HepG2 (cell line): ENCODE results near the gene RABGAP1L. TPM values are rescaled to one million over a fixed set of nuclear protein-coding genes. Genes with fewer than 3 reads are reported as not detected.

Experiments
- ATF7-NPFF ChIP-seq: sonication (generic); formaldehyde crosslinking; IDR thresholded peaks from 2 replicates; pipeline ENCODE4 v1.8.1; 2023; ENCODE audit warnings: mild to moderate bottlenecking, low read depth, missing genetic modification reagents, moderate library complexity
- BHLHE40 ChIP-seq: IDR thresholded peaks from 2 replicates; pipeline ENCODE4 v1.6.1; 2011; ENCODE audit warnings: low read length, improper control_type of control experiment
- KDM1A ChIP-seq: IDR thresholded peaks from 2 replicates; pipeline ENCODE4 v1.6.1; 2016; ENCODE audit warnings: missing compliant biosample characterization
- KDM5B ChIP-seq: sonication (generic); formaldehyde crosslinking; IDR thresholded peaks from 2 replicates; pipeline ENCODE4 v1.4.0; 2020; ENCODE audit warnings: missing genetic modification reagents, mild to moderate bottlenecking, borderline replicate concordance
- NFATC3 ChIP-seq: sonication (generic); formaldehyde crosslinking; IDR thresholded peaks from 2 replicates; pipeline ENCODE4 v1.5.1; 2020; ENCODE audit warnings: mild to moderate bottlenecking, missing genetic modification reagents
- NFYC ChIP-seq: IDR thresholded peaks from 2 replicates; pipeline ENCODE4 v1.6.1; 2016; ENCODE audit warnings: missing genetic modification reagents, missing compliant biosample characterization
- NR2C2 ChIP-seq: sonication (generic); formaldehyde crosslinking; IDR thresholded peaks from 2 replicates; pipeline ENCODE4 v1.4.0; 2020; ENCODE audit warnings: missing genetic modification reagents, mild to moderate bottlenecking, moderate library complexity, borderline replicate concordance
- RFXANK ChIP-seq: IDR thresholded peaks from 2 replicates; pipeline ENCODE4 v1.6.1; 2016
- SPEN ChIP-seq: sonication (generic); formaldehyde crosslinking; IDR thresholded peaks from 2 replicates; pipeline ENCODE4 v1.5.1; 2020; ENCODE audit warnings: low read depth, mild to moderate bottlenecking, missing genetic modification reagents
- SRSF9 ChIP-seq: fragments of 200-400 bp; formaldehyde crosslinking; IDR thresholded peaks from 2 replicates; pipeline ENCODE4 v1.6.1; 2018; ENCODE audit warnings: borderline replicate concordance, mild to moderate bottlenecking, low read depth, low read length; ENCODE audit not compliant: insufficient read depth, poor library complexity, severe bottlenecking
- TBL1XR1 ChIP-seq: fragments of 150-350 bp; IDR thresholded peaks from 2 replicates; pipeline ENCODE4 v1.6.1; 2014; ENCODE audit warnings: borderline replicate concordance, low read length; ENCODE audit not compliant: partially characterized antibody
- TOE1 ChIP-seq: sonication (generic); formaldehyde crosslinking; IDR thresholded peaks from 2 replicates; pipeline ENCODE4 v1.4.0; 2020; ENCODE audit warnings: mild to moderate bottlenecking, missing genetic modification reagents
- TP53 ChIP-seq: sonication (generic); formaldehyde crosslinking; conservative IDR thresholded peaks from 2 replicates; pipeline ENCODE4 v1.4.0; 2020; ENCODE audit warnings: missing genetic modification reagents
- U2AF2 ChIP-seq: fragments of 200-400 bp; formaldehyde crosslinking; IDR thresholded peaks from 2 replicates; pipeline ENCODE4 v1.6.1; 2017; ENCODE audit warnings: low read depth, mild to moderate bottlenecking, low read length
- ZNF224 ChIP-seq: sonication (generic); formaldehyde crosslinking; IDR thresholded peaks from 2 replicates; pipeline ENCODE4 v1.5.0; 2020; ENCODE audit warnings: mild to moderate bottlenecking, missing genetic modification reagents
- ZNF552 ChIP-seq: sonication (generic); formaldehyde crosslinking; IDR thresholded peaks from 2 replicates; pipeline ENCODE4 v1.9.0; 2022; ENCODE audit warnings: missing genetic modification reagents, mild to moderate bottlenecking, borderline replicate concordance
- ZNF567 ChIP-seq: sonication (generic); formaldehyde crosslinking; IDR thresholded peaks from 2 replicates; pipeline ENCODE4 v1.8.1; 2023; ENCODE audit warnings: mild to moderate bottlenecking, missing genetic modification reagents, borderline replicate concordance
- ZNF7 ChIP-seq: IDR thresholded peaks from 2 replicates; pipeline ENCODE4 v1.6.1; 2016; ENCODE audit warnings: missing biosample characterization, missing genetic modification reagents
- polyA plus RNA-seq, 8 experiments: library from polyadenylated mRNA; depleted of rRNA in 3 of 8; stranded (reverse) in 7 of 8; unstranded in 1 of 8; fragments of >200 nt; fragmentation: Illumina TruSeq in 4 of 8; extraction: Trizol in 4 of 8; gene quantifications; 2 replicates each; pipeline versions ENCODE4 v1.2.1 to v1.2.3, GENCODE V29; 2011 to 2016; ENCODE audit warnings: low read depth in 4 of 8, missing spikeins in 1 of 8, mixed read lengths in 1 of 8; ENCODE audit not compliant: insufficient read depth in 1 of 8
- total RNA-seq, 5 experiments: library from RNA; depleted of rRNA; stranded (reverse); fragments of >200 nt; fragmentation: Illumina TruSeq; extraction: Trizol; gene quantifications; 2 replicates each; pipeline ENCODE4 v1.2.3, GENCODE V29; 2016; ENCODE audit warnings: low read depth in 1 of 5
- TF ChIP-seq, protein P1 (sequence below): sonication (generic); formaldehyde crosslinking; IDR thresholded peaks from 2 replicates; pipeline ENCODE4 v1.4.0; 2020; ENCODE audit warnings: missing genetic modification reagents, borderline replicate concordance
- TF ChIP-seq, protein P2 (sequence below): sonication (generic); formaldehyde crosslinking; IDR thresholded peaks from 2 replicates; pipeline ENCODE4 v1.4.0; 2020; ENCODE audit warnings: missing genetic modification reagents
- TF ChIP-seq, protein P3 (sequence below): sonication (generic); formaldehyde crosslinking; IDR thresholded peaks from 2 replicates; pipeline ENCODE4 v1.5.0; 2020; ENCODE audit warnings: missing genetic modification reagents

Gene RABGAP1L
- total and polyA plus RNA-seq, 2 of the 13 experiments (the other 11 are each of a cell fraction or from before 2014, with no cell fraction given), result 7.9 to 22.6 TPM

DNA sequence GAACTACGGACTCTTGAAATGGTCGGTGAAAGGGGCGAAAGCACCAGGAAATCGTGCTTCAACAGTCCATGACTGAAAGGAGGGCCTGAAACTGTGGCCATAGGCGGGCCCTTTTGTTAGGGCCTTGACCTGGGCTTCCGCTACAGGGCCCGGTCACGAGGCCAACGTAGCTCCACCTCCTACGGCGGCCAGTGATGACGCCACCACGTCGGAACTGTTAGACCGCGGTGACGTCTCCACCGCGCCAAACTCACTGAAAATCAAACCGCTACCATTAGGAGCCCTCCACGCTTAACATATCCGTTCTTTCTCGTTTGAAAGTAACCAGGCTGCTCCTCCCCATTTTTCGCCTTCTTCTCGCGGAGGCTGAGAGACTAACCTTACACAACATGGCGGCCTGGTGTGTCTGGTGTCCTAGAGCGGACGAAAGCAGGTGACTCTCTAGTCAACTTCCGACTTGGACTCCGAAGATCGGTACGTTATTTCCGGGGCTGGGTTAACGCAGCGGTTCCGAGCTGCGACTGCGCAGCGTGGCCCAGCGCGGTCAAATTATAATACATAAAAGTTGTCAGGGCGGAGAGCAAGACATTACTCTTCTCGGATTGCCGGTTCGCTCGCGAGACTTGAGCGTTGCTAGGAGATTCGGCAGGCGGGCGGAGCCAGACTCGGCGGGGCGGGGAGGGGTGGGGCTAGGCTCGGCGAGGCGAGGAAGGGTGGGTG, 840.1 kb downstream of the RABGAP1L start (continued):
- TF ChIP-seq NFATC3 (CRISPR knock-in tag) (no peak), ATF7-NPFF (CRISPR knock-in tag) (no peak), ZNF224 (peak; percentile 21; the same call in 1 of the 2 replicates), TP53 (CRISPR knock-in tag) (0 out of 2 replicates have a peak, but pooled peaks have one; percentile 5), ZNF7 (CRISPR knock-in tag) (peak; percentile 86), NR2C2 (CRISPR knock-in tag) (peak; percentile 91; the same call in 1 of the 2 replicates), SRSF9 (no peak), ZNF567 (peak; percentile 3; the same call in 1 of the 2 replicates), ZNF552 (CRISPR knock-in tag) (peak; percentile 75; the same call in 1 of the 2 replicates), U2AF2 (peak; percentile 31), TBL1XR1 (peak; percentile 69), KDM1A (CRISPR knock-in tag) (no peak; the same call in 1 of the 2 replicates), BHLHE40 (peak; percentile 27; the same call in 1 of the 2 replicates), SPEN (CRISPR knock-in tag) (peak; percentile 79; the same call in 1 of the 2 replicates), TOE1 (CRISPR knock-in tag) (no peak; the same call in 1 of the 2 replicates), NFYC (0 out of 2 replicates have a peak, but pooled peaks have one; percentile 26), KDM5B (CRISPR knock-in tag) (peak; percentile 14; the same call in 1 of the 2 replicates), RFXANK (CRISPR knock-in tag) (no peak; the same call in 1 of the 2 replicates)
- TF ChIP-seq, protein P1, sequence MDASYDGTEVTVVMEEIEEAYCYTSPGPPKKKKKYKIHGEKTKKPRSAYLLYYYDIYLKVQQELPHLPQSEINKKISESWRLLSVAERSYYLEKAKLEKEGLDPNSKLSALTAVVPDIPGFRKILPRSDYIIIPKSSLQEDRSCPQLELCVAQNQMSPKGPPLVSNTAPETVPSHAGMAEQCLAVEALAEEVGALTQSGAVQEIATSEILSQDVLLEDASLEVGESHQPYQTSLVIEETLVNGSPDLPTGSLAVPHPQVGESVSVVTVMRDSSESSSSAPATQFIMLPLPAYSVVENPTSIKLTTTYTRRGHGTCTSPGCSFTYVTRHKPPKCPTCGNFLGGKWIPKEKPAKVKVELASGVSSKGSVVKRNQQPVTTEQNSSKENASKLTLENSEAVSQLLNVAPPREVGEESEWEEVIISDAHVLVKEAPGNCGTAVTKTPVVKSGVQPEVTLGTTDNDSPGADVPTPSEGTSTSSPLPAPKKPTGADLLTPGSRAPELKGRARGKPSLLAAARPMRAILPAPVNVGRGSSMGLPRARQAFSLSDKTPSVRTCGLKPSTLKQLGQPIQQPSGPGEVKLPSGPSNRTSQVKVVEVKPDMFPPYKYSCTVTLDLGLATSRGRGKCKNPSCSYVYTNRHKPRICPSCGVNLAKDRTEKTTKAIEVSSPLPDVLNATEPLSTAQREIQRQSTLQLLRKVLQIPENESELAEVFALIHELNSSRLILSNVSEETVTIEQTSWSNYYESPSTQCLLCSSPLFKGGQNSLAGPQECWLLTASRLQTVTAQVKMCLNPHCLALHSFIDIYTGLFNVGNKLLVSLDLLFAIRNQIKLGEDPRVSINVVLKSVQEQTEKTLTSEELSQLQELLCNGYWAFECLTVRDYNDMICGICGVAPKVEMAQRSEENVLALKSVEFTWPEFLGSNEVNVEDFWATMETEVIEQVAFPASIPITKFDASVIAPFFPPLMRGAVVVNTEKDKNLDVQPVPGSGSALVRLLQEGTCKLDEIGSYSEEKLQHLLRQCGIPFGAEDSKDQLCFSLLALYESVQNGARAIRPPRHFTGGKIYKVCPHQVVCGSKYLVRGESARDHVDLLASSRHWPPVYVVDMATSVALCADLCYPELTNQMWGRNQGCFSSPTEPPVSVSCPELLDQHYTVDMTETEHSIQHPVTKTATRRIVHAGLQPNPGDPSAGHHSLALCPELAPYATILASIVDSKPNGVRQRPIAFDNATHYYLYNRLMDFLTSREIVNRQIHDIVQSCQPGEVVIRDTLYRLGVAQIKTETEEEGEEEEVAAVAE (CRISPR knock-in tag), result peak; percentile 78
- TF ChIP-seq, protein P2, sequence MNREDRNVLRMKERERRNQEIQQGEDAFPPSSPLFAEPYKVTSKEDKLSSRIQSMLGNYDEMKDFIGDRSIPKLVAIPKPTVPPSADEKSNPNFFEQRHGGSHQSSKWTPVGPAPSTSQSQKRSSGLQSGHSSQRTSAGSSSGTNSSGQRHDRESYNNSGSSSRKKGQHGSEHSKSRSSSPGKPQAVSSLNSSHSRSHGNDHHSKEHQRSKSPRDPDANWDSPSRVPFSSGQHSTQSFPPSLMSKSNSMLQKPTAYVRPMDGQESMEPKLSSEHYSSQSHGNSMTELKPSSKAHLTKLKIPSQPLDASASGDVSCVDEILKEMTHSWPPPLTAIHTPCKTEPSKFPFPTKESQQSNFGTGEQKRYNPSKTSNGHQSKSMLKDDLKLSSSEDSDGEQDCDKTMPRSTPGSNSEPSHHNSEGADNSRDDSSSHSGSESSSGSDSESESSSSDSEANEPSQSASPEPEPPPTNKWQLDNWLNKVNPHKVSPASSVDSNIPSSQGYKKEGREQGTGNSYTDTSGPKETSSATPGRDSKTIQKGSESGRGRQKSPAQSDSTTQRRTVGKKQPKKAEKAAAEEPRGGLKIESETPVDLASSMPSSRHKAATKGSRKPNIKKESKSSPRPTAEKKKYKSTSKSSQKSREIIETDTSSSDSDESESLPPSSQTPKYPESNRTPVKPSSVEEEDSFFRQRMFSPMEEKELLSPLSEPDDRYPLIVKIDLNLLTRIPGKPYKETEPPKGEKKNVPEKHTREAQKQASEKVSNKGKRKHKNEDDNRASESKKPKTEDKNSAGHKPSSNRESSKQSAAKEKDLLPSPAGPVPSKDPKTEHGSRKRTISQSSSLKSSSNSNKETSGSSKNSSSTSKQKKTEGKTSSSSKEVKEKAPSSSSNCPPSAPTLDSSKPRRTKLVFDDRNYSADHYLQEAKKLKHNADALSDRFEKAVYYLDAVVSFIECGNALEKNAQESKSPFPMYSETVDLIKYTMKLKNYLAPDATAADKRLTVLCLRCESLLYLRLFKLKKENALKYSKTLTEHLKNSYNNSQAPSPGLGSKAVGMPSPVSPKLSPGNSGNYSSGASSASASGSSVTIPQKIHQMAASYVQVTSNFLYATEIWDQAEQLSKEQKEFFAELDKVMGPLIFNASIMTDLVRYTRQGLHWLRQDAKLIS, result no peak
- TF ChIP-seq, protein P3, sequence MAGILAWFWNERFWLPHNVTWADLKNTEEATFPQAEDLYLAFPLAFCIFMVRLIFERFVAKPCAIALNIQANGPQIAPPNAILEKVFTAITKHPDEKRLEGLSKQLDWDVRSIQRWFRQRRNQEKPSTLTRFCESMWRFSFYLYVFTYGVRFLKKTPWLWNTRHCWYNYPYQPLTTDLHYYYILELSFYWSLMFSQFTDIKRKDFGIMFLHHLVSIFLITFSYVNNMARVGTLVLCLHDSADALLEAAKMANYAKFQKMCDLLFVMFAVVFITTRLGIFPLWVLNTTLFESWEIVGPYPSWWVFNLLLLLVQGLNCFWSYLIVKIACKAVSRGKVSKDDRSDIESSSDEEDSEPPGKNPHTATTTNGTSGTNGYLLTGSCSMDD (CRISPR knock-in tag), result no peak
